B cell (primary cell): Measurements from ENCODE around the gene ADH7. TPM values are rescaled to one million over a fixed set of nuclear protein-coding genes. Genes with fewer than 3 reads are reported as not detected.

Experiments
- ATAC-seq: fragments of 200-7000 bp; cut with Tn5 transposase; one replicate; pipeline ENCODE4 v1.10.0; 2021; ENCODE audit warnings: low read depth, mild to moderate bottlenecking, moderate number of reproducible peaks, moderate library complexity
- CTCF ChIA-PET: fragments of 350-600 bp; sonication (Branson Sonifier 250); formaldehyde crosslinking; loops from one replicate; lab custom pipeline; 2021; ENCODE audit warnings: antibody characterized with exemption, inconsistent platforms; lab: Charles Lee
- POLR2A ChIA-PET: fragments of 350-600 bp; sonication (Branson Sonifier 250); formaldehyde crosslinking; loops from one replicate; lab custom pipeline; 2021; ENCODE audit warnings: antibody characterized with exemption; lab: Charles Lee
- DNase-seq: peaks from one replicate; pipeline ENCODE4 v3.0.0; 2013
- H2AFZ ChIP-seq: 2 replicates; pipeline ENCODE4 v1.6.1; 2012; ENCODE audit warnings: mild to moderate bottlenecking, low read depth, low read length; ENCODE audit not compliant: insufficient read depth, poor library complexity, severe bottlenecking
- H3K27ac ChIP-seq, 2 donors: 1 replicate in 1 of 2; 2 replicates in 1 of 2; pipeline ENCODE4 v1.5.1; 2012 to 2013; ENCODE audit warnings: low read length in 2 of 2, mild to moderate bottlenecking in 2 of 2, moderate library complexity in 1 of 2
- H3K27me3 ChIP-seq, 4 experiments: fragments of 200-600 bp in 1 of 4; sonication (generic) in 1 of 4; replicated peaks in 1 of 4; 1 replicate in 2 of 4; 2 replicates in 2 of 4; pipeline versions ENCODE4 v1.6.1 to v1.7.0; 2013 to 2016; ENCODE audit warnings: low read length in 3 of 4, mild to moderate bottlenecking in 2 of 4, mixed read lengths in 1 of 4, moderate library complexity in 1 of 4; ENCODE audit not compliant: insufficient read depth in 4 of 4, control insufficient read depth in 3 of 4; ENCODE audit errors: control extremely low read depth in 1 of 4
- H3K36me3 ChIP-seq, 2 experiments: replicated peaks in 1 of 2; 1 replicate in 1 of 2; 2 replicates in 1 of 2; pipeline versions ENCODE4 v1.6.1 to v1.7.1; 2013; ENCODE audit warnings: low read length in 1 of 2; ENCODE audit not compliant: insufficient read depth in 2 of 2, control insufficient read depth in 1 of 2; ENCODE audit errors: control extremely low read depth in 1 of 2, extremely low read depth in 1 of 2
- H3K4me1 ChIP-seq, 2 donors: fragments of 200-600 bp in 1 of 2; sonication (generic) in 1 of 2; 1 replicate in 1 of 2; 2 replicates in 1 of 2; pipeline versions ENCODE4 v1.5.1 to v1.6.1; 2013 to 2017; ENCODE audit warnings: low read length in 2 of 2; ENCODE audit not compliant: control insufficient read depth in 2 of 2, insufficient read depth in 2 of 2
- H3K4me2 ChIP-seq: replicated peaks from 2 replicates; pipeline ENCODE3; 2012; ENCODE audit warnings: mild to moderate bottlenecking, low read depth, low read length; ENCODE audit not compliant: poor library complexity, severe bottlenecking
- H3K4me3 ChIP-seq, 5 experiments: fragments of 200-600 bp in 1 of 5; sonication (generic) in 1 of 5; 1 replicate in 3 of 5; 2 replicates in 2 of 5; pipeline versions ENCODE4 v1.5.1 to v1.7.0; 2011 to 2016; ENCODE audit warnings: low read length in 4 of 5, mild to moderate bottlenecking in 4 of 5, low read depth in 2 of 5, control low read depth in 1 of 5, moderate library complexity in 1 of 5; ENCODE audit not compliant: insufficient read depth in 1 of 5; ENCODE audit errors: control extremely low read depth in 1 of 5, extremely low read depth in 1 of 5
- H3K79me2 ChIP-seq: fragments of 200-600 bp; sonication (generic); one replicate; pipeline ENCODE4 v1.6.0; 2016; ENCODE audit warnings: low read length; ENCODE audit not compliant: control insufficient read depth, insufficient read depth
- H3K9ac ChIP-seq: fragments of 200-600 bp; sonication (generic); 2 replicates; pipeline ENCODE4 v1.6.1; 2017; ENCODE audit warnings: mild to moderate bottlenecking, low read length, moderate library complexity
- H3K9me3 ChIP-seq, 3 donors: one replicate each; pipeline versions ENCODE4 v1.6.1 to v1.7.1; 2013; ENCODE audit warnings: low read length in 2 of 3; ENCODE audit not compliant: control insufficient read depth in 2 of 3, insufficient read depth in 1 of 3; ENCODE audit errors: control extremely low read depth in 1 of 3
- H4K20me1 ChIP-seq: 2 replicates; pipeline ENCODE4 v1.6.0; 2012; ENCODE audit warnings: mild to moderate bottlenecking, low read length; ENCODE audit not compliant: insufficient read depth, control insufficient read depth, poor library complexity, severe bottlenecking
- H3K27ac Mint-ChIP-seq: one replicate; pipeline ENCODE4 v1.8.0; 2021; ENCODE audit warnings: mixed read lengths
- H3K27me3 Mint-ChIP-seq: one replicate; pipeline ENCODE4 v1.8.0; 2021; ENCODE audit warnings: mixed read lengths
- H3K4me1 Mint-ChIP-seq: one replicate; pipeline ENCODE4 v1.8.0; 2021; ENCODE audit warnings: mixed read lengths
- H3K4me3 Mint-ChIP-seq: one replicate; pipeline ENCODE4 v1.8.0; 2021; ENCODE audit warnings: mixed read lengths
- H3K9me3 Mint-ChIP-seq: one replicate; pipeline ENCODE4 v1.8.0; 2022; ENCODE audit warnings: mixed read lengths; ENCODE audit not compliant: insufficient read depth
- EZH2 ChIP-seq: IDR thresholded peaks from 2 replicates; pipeline ENCODE4 v1.6.1; 2012; ENCODE audit warnings: borderline replicate concordance, low read depth, mild to moderate bottlenecking, moderate library complexity, low read length; ENCODE audit not compliant: insufficient read depth, poor library complexity, severe bottlenecking
- WGBS: methylation state at CpG from one replicate; pipeline ENCODE4 v1.1.5; 2013; ENCODE audit warnings: missing lambda C conversion rate; ENCODE audit not compliant: insufficient coverage; 5-methylcytosine and 5-hydroxymethylcytosine counted together
- intact Hi-C: fragments of 100-400 bp; cut with micrococcal nuclease; formaldehyde crosslinking; loops from one replicate; pipeline ENCODE4 v1.10.0; 2022
- polyA plus RNA-seq: library from polyadenylated mRNA; depleted of rRNA; stranded (reverse); fragments of >200 nt; gene quantifications from 2 replicates; pipeline ENCODE4 v1.2.3, GENCODE V29; 2012
- total RNA-seq, 2 donors: library from RNA; stranded (reverse); fragments of 120-200 nt in 1 of 2; gene quantifications; 1 replicate in 1 of 2; 2 replicates in 1 of 2; pipeline versions ENCODE4 v1.2.3 to v1.2.4, GENCODE V29; 2013 to 2022
- TF ChIP-seq, protein P1 (sequence below): fragments of 200-600 bp; IDR thresholded peaks from one replicate; pipeline ENCODE4 v1.8.0; 2022; ENCODE audit warnings: antibody characterized with exemption, mild to moderate bottlenecking

ADH7 gene
- total and polyA plus RNA-seq, 2 donors (not counting 1 experiment from before 2014, with no cell fraction given) = not detected

DNA sequence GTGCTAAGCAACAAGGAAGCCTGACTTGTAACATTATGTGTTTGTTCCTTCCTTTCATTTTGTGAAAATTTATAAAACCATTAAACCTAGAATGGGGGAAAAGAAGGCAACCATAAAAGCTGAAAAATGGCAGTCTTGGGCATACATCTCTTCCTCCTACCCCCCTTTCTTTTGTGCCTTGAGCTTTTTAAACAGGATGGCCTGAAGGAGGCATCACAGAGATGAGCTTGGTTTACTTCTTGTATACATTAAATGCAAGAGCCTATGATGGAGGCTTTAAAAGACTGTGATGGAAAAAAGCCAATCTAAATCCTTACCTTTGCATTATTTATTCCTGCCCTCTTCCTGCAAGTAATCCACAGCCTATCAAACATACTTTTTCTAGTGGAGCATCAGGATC lies 36.2 kb upstream of the ADH7 start:
- no peaks in the 10 kb centered on the region for H3K9me3 Mint-ChIP-seq
- no peaks in the 10 kb centered on the region for H3K27me3 ChIP-seq
- DNase-seq (no peak), ATAC-seq (no peak)
- ChIA-PET CTCF (interaction anchor here (1.0 kb wide), 1 partner anchor 8 kb away, joined by 6 read pairs; no protein-coding TSS in a partner anchor), POLR2A (no interaction called here)
- H3K36me3 ChIP-seq = no peaks in the 10 kb centered on the region
- H3K4me1 Mint-ChIP-seq = no peaks in the 10 kb centered on the region
- H3K4me2 ChIP-seq = no peak overlapping the region
- no peaks in the 10 kb centered on the region for H3K9me3 ChIP-seq
- no peak overlapping the region for H3K27ac Mint-ChIP-seq
- TF ChIP-seq, protein P1, sequence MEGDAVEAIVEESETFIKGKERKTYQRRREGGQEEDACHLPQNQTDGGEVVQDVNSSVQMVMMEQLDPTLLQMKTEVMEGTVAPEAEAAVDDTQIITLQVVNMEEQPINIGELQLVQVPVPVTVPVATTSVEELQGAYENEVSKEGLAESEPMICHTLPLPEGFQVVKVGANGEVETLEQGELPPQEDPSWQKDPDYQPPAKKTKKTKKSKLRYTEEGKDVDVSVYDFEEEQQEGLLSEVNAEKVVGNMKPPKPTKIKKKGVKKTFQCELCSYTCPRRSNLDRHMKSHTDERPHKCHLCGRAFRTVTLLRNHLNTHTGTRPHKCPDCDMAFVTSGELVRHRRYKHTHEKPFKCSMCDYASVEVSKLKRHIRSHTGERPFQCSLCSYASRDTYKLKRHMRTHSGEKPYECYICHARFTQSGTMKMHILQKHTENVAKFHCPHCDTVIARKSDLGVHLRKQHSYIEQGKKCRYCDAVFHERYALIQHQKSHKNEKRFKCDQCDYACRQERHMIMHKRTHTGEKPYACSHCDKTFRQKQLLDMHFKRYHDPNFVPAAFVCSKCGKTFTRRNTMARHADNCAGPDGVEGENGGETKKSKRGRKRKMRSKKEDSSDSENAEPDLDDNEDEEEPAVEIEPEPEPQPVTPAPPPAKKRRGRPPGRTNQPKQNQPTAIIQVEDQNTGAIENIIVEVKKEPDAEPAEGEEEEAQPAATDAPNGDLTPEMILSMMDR = no peak
- no peak for TF ChIP-seq EZH2
- H2AFZ ChIP-seq = no peak overlapping the region
- peaks cover 42% of the 10 kb centered on the region for H3K27me3 Mint-ChIP-seq
- intact Hi-C loops = no loop called here
- no peaks in the 10 kb centered on the region for H4K20me1 ChIP-seq
- H3K4me3 Mint-ChIP-seq = no peak overlapping the region
- H3K9ac ChIP-seq = no peak overlapping the region
- H3K4me1 ChIP-seq = no peaks in the 10 kb centered on the region
- H3K79me2 ChIP-seq = no peaks in the 10 kb centered on the region
- H3K27ac ChIP-seq = no peak overlapping the region
- no peak overlapping the region for H3K4me3 ChIP-seq

DNA sequence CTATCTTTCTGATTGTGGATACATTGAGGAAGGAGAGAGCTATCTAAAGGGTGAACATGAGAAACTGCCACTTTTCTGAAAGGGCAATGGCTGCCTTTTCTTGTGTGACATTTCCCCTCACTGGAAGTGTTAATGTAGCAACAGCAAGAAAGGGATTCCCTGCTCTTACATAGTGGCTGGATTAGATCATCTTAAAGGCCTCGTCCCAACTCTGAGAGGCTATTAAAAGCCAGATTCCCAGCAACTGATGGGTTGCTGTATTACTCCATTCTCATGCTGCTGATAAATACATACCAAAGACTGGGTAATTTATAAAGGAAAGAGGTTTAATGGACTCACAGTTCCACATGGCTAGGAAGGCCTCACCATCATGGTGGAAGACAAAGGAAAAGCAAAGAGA lies 33.7 kb upstream of the ADH7 start:
- Histone ChIP-seq H3K9ac (no peak overlapping the region), H3K79me2 (no peaks in the 10 kb centered on the region), H3K9me3 (no peaks in the 10 kb centered on the region), H4K20me1 (no peaks in the 10 kb centered on the region), H2AFZ (no peak overlapping the region), H3K36me3 (no peaks in the 10 kb centered on the region), H3K4me1 (no peaks in the 10 kb centered on the region), H3K4me2 (no peak overlapping the region), H3K27me3 (peaks cover 0 to 3% (median 0%) of the 10 kb centered on the region in 4 experiments), H3K4me3 (no peak overlapping the region), H3K27ac (no peak overlapping the region)
- intact Hi-C loops = loop anchor here (10.0 kb wide), 1 partner anchor 416 kb away; no protein-coding TSS in a partner anchor
- H3K27me3 Mint-ChIP-seq = peaks cover 49% of the 10 kb centered on the region
- ATAC-seq = no peak
- H3K27ac Mint-ChIP-seq = no peak overlapping the region
- no peaks in the 10 kb centered on the region for H3K9me3 Mint-ChIP-seq
- no peaks in the 10 kb centered on the region for H3K4me1 Mint-ChIP-seq
- WGBS = no CpG with 5 or more reads among the region's 1 CpG
- H3K4me3 Mint-ChIP-seq = no peak overlapping the region
- ChIA-PET CTCF (interaction anchor here (0.7 to 2.3 kb wide), 2 partner anchors 9 to 502 kb away, joined by 3 to 5 read pairs; no protein-coding TSS in a partner anchor), POLR2A (no interaction called here)
- no peak for DNase-seq
- TF ChIP-seq, protein P1 = no peak
- no peak for TF ChIP-seq EZH2
